Muscle layer of colon (tissue), 2 donors: Measurements from ENCODE around the gene ZNF652.

ENCODE experiments used
- H3K27ac ChIP-seq: one replicate; pipeline ENCODE4 v1.7.0; 2013; ENCODE audit warnings: low read depth, mild to moderate bottlenecking, low read length, moderate library complexity
- H3K27me3 ChIP-seq, 2 donors: one replicate each; pipeline ENCODE4 v1.7.0; 2013; ENCODE audit warnings: low read length in 2 of 2, mild to moderate bottlenecking in 2 of 2; ENCODE audit not compliant: insufficient read depth in 2 of 2, control insufficient read depth in 1 of 2
- H3K36me3 ChIP-seq: one replicate; pipeline ENCODE4 v1.7.0; 2013; ENCODE audit warnings: mild to moderate bottlenecking, low read length; ENCODE audit not compliant: insufficient read depth
- H3K4me1 ChIP-seq: one replicate; pipeline ENCODE4 v1.7.0; 2013; ENCODE audit warnings: mild to moderate bottlenecking, low read length; ENCODE audit not compliant: insufficient read depth
- H3K4me3 ChIP-seq, 2 donors: one replicate each; pipeline ENCODE4 v1.7.0; 2013; ENCODE audit warnings: low read length in 2 of 2, low read depth in 1 of 2, mild to moderate bottlenecking in 1 of 2, moderate library complexity in 1 of 2
- H3K9ac ChIP-seq: one replicate; pipeline ENCODE4 v1.7.0; 2013; ENCODE audit warnings: low read length
- H3K9me3 ChIP-seq: one replicate; pipeline ENCODE4 v1.7.0; 2013; ENCODE audit warnings: mild to moderate bottlenecking, low read length
- donor health status: abdominal sarcoma.
- donor health status: Adenocarcinoma of cecum.

The ZNF652 gene

DNA sequence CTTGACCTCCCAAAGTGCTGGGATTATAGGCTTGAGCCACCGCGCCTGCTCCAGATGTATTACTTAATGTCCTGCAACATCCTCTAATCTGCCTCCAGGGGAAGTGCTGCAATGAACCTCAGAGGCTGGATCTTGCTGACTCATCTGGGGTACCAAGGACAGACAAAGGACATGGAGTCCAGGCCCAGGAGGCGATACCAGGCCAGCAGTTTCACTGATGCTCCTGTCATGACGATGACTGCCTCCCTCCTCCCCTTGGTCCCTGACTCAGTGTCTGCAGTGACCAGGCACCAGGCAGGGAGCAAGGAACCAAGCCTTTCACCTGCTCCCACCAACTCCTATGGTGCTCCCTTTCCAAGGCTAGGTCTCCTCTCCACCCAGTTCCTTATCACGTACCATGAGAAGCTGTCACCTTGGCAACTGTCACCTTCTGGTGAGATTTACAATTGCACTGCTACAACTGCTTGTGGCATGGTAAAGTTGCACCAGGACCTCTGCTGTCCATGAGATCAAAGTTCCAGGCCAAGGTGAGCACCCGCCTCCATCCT, 109.8 kb downstream of the ZNF652 start:
- Histone ChIP-seq H3K27ac (no peak overlapping the region), H3K9ac (no peak overlapping the region), H3K27me3 (peaks cover 0 to 6% of the 10 kb centered on the region in 2 donors), H3K4me3 (no peak overlapping the region), H3K4me1 (no peaks in the 10 kb centered on the region), H3K36me3 (no peaks in the 10 kb centered on the region), H3K9me3 (no peaks in the 10 kb centered on the region)

DNA sequence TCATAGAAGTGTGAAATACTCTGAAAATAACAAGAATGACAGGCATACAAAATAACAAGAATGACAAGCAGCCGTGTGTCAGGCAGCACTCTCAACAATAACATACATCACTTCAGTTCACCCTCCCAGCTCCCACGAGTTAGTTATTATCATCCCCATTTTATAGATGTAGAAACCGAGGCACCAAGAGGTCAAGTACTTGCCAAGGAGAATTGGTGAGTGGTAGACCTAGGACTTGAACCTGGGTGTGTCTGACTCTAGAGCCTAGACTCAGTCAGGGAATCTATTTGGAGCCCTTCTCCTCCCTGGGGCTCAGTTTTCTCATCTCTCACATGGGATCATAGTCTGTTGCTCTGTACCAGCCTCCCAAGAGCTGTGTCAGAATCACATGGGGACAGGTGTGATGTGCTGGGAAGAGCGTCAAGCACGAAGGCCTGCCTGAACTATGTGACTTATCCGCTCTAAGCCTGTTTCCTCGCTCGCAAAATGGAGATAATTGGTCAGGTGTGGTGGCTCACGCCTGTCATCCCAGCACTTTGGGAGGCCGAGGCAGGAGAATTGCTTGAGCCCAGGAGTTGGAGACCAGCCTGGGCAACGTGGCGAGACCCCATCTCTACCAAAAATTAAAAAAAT, 112.0 kb downstream of the ZNF652 start:
- Histone ChIP-seq H3K36me3 (no peaks in the 10 kb centered on the region), H3K27ac (no peak overlapping the region)

DNA sequence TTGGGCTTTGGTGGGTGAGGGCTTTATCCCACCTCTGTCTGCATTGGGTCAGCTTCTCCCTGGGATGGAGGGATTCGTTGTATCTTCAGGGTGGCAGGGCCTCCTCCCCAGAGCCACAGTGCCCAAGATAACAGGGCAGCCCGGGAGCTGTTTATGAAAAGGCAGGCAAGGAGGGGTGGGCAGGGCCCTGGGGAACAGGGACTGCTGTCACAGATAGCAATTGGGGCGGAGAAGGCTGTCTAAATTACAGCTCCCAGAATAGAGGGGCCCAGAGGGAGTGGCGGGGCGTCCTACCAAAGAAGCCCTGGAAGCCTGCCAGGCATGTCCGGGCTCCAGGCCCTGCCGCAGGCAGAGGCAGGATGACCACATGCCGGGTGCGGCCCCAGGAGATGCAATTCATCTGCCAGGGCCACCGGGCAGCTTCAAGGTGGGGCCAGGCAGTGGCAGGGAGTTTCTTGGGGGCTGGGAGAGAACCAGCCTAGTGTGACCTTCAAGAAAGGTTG, 112.7 kb downstream of the ZNF652 start:
- Histone ChIP-seq H3K4me1 (no peaks in the 10 kb centered on the region), H3K27me3 (peaks cover 0 to 6% of the 10 kb centered on the region in 2 donors), H3K4me3 (no peak overlapping the region), H3K27ac (no peak overlapping the region), H3K36me3 (no peaks in the 10 kb centered on the region), H3K9me3 (no peaks in the 10 kb centered on the region), H3K9ac (no peak overlapping the region)

More for the DNA sequence above, 112.0 kb downstream of the ZNF652 start:
- Histone ChIP-seq H3K9me3 (no peaks in the 10 kb centered on the region), H3K4me3 (no peak overlapping the region), H3K27me3 (peaks cover 0 to 6% of the 10 kb centered on the region in 2 donors), H3K9ac (no peak overlapping the region), H3K4me1 (no peaks in the 10 kb centered on the region)

DNA sequence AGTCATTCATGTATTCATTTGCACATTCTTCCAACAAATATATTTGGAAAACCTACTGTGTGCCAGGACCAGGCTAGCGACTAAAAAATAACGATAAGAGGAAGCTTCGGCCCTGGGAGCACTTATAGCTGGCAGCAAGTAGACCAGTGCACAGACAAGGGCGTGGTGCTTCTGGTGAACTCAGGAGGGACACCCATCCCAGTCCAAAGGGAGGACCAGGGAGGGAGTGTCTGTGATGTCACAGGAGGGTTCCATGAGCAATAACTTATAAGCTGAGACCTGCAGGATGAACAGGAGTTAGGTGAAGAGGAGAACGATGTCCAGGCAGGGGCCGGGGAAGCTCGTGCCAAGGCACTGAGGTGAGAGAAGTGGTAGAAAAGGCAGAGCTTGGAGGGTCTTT, 114.1 kb downstream of the ZNF652 start:
- no peak overlapping the region for H3K9ac ChIP-seq
- no peaks in the 10 kb centered on the region for H3K9me3 ChIP-seq
- H3K27ac ChIP-seq = no peak overlapping the region
- H3K4me3 ChIP-seq = no peak overlapping the region
- H3K4me1 ChIP-seq = no peaks in the 10 kb centered on the region
- H3K36me3 ChIP-seq = no peaks in the 10 kb centered on the region
- peaks cover 0 to 6% of the 10 kb centered on the region in 2 donors for H3K27me3 ChIP-seq

DNA sequence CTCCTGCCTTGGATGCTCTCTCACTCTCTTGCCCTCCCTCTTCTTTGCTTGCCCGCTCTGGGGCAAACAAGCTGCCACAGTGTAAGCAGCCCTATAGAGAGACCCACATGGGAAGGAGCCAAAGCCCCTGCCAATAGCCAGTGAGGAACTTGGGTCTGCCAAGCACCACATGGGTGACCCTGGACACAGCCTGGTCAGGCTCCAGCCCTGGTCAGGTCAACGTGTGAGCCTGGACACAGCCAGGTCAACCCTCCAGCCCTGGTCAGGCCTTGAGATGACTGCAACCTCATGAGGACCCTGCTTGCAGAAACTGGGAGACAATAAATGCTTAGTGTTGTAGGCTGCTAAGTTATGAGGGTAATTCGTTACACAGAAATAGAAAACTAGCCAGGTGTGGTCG, 117.2 kb downstream of the ZNF652 start:
- Histone ChIP-seq H3K9ac (no peak overlapping the region), H3K9me3 (no peaks in the 10 kb centered on the region), H3K27me3 (peaks cover 0 to 5% of the 10 kb centered on the region in 2 donors), H3K36me3 (no peaks in the 10 kb centered on the region), H3K27ac (no peak overlapping the region), H3K4me3 (no peak overlapping the region), H3K4me1 (no peaks in the 10 kb centered on the region)
